GM18517 (cell line): ENCODE results near the gene PSMB10.
"Not testable (repeated sequence)": the region's sequence is repeated elsewhere in the genome, so short reads cannot be mapped to it uniquely, and the experiment has no call there.

Experiments used
- ATAC-seq: cut with Tn5 transposase; IDR thresholded peaks from one replicate; pipeline ENCODE4 v1.9.1; 2021; ENCODE audit warnings: mild to moderate bottlenecking, moderate library complexity; ENCODE audit not compliant: unreplicated experiment

Gene PSMB10

GRCh38 chr16:67936124-67936879 is at the start of gene PSMB10:
Gene PSMB10 (minus strand): TSS chr16:67936850. CDS start chr16:67936749, 101 bp downstream.
- ATAC-seq, result no peak

DNA sequence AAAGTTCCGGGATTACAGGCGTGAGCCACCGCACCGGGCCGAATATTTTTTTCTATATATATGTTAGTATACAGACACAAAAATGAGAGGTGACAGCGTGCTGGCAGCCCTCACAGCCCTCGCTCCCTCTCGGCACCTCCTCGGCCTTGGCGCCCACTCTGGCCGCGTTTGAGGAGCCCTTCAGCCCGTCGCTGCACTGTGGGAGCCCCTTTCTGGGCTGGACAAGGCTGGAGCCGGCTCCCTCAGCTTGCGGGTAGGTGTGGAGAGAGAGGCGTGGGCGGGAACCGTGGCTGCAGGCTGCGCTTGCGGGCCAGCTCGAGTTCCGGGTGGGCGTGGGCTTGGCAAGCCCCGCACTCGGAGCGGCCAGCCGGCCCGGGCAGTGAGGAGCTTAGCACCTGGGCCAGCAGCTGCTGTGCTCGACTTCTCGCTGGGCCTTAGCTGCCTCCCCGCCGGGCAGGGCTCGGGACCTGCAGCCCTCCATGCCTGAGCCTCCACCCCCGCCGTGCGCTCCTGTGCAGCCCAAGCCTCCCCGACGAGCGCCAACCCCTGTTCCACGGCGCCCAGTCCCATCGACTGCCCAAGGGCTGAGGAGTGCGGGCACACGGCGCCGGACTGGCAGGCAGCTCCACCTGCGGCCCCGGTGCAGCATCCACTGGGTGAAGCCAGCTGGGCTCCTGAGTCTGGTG is 45.5 kb upstream of the PSMB10 start:
- no peak for ATAC-seq

- ATAC-seq, result no peak
Measured at GRCh38 chr16:67979955-67980678, 43.5 kb upstream of the PSMB10 start, which contains the start of gene DPEP3. Gene DPEP3 (minus strand): TSS chr16:67980499. CDS start chr16:67980380, 119 bp downstream.

DNA sequence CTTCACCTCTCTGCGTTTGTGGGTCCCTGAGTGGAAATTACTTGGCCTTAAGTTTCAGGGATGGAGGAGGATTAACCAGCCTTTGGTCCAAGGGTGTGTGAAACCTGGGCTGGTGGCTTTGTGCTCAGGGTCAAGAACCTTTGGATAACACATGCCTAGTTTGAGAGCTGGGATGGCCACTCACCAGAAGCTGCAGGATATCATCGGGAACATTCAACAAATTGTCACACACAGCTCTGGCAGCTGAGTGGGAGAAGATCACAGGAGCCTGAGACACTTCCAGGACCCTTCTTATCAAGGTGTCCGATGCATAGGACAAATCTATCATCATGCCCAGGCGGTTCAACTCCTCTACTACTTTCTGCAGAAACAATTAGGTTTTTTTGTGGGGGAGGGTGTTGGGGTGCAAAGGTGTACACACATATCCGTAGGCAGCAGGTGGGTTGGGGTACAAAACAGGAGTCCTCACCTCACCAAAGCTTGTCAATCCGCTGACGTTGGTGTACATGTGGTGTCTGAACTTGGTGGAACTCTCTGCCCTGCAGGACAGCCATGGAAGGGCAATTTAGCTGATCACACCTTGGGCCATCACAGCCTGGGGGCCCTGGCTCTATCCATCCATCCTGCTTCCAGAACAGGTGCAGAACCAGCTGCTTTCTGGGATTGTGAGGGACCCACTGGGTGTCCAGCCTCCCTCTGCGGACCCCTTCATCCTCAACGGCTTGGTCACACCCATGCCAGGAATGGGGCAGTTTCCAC is 41.0 kb upstream of the PSMB10 start:
- ATAC-seq, result no peak

DNA sequence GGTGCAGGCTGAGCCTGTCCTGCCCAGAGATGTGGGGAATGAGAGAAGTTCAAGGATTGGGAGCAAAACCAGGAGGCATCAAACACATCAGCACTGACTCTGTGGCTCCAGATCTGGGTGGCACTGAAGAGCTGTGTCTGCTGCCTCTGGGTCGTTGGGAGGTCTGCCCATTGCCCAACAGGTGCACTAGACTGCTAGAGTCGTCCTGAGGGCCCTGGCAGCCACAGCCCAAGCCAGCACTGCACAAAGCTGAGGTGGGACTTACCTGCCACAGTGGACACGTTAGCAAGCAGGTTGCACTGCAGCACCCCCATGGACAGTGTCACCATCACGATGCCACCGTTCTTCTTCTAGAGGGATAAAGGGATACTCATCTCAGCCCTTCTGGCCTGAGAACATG is 40.4 kb upstream of the PSMB10 start:
- ATAC-seq, result no peak

DNA sequence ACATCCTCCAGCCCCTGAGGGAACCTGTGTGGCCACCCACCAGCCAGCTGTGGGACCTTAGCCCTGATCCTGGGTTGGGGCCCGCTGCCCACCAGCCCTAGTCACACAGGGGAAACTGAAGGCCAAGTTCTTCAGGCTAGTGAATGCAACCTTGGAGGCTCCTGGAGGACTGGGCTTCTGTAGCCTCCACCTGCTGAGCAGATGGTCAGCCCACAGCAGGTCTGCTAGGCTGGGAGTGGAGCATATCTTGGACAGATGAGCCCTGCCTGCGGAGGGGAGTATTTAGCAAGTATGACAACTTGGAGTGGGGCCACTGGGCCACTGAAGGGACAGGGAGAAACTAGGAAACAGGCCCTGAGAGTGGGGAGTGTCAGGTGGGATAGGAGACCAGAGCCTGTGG is 39.6 kb upstream of the PSMB10 start:
- no peak for ATAC-seq

GRCh38 chr16:67975321-67976105 is 38.9 kb upstream of the PSMB10 start:
- ATAC-seq, result no peak

GRCh38 chr16:67972285-67972684 is 35.6 kb upstream of the PSMB10 start:
- ATAC-seq, result not testable (repeated sequence)

DNA sequence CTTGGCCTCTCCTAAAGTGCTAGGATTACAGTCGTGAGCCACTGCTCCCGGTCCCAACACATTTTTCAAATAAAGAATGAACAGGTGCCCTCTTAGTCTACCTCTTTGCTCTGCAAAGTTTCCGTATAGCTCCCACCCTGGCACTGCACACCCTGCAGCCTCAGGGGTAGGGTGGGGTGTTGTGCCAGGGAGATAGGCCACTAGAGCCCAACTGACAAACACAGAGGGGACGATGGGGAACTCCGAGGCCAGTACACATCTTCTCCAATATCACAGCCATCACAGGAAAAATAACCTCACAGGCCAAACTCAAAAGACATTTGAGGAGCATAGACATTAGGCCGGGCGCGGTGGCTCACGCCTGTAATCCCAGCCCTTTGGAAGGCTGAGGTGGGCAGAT is 34.5 kb upstream of the PSMB10 start:
- no peak for ATAC-seq

GRCh38 chr16:67969254-67970039 is 32.8 kb upstream of the PSMB10 start:
- no peak for ATAC-seq

- peak; percentile 58 for ATAC-seq
Measured at GRCh38 chr16:67968400-67969253, 32.0 kb upstream of the PSMB10 start, which contains the start of gene SLC12A4. Gene SLC12A4 (minus strand): TSS chr16:67968637. CDS start chr16:67968553, 84 bp downstream.

DNA sequence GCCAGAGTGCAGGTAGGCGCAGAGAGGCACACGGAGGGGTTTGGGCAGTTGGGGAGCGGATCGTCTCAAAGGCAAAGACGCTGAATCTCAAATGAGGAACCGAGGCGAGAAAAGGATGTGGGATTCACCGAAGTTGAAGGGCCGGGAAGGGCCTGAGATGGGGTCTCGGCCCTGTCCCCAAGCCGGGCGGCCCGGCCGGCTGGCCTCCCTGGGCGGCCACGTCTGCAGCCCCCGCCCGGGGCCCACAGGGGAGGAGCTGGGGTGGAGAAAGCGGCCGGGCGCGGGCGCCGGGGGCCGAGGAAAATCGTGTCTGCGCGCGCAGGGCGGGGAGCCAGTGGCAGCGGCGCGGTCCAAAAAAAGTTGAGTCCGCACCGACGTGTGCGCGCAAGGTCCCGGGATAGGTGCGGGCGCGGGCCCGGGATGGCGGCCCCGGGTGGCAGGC is 31.3 kb upstream of the PSMB10 start:
- peak; percentile 36 for ATAC-seq

DNA sequence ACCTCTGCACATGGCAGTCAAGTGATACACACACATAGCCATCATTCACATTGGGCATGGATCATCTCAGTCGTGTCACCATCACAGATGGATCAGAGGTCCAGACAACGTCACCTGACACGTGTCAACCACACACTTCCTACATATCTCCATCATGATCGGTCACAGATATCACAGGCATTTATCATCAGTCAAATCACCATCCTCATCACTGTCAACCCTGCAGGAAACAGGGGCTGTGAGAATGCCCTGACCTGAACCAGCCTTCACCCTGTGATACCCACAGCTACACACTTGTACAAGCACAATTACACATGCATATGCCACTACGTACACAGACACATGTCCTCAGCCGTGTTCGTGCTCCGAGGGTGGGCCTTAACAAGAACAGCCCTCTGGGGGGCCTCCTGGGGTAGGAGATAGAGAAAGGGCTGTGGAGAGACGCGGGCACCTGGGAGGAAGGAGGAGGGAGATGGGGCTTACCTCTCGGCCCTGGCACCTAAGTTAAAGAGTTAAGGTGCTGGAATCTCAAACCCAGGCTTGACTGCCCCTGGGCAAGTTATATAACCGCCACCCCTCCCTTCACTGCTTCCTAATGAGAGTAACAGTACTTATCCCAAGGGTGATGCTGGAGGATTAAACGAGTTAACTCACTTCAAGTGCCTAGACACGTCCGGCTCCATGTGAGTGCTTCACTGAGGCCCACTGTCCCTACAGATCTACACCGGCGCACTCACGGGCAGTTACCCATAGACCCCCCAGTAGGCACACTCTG is 30.7 kb upstream of the PSMB10 start:
- no peak for ATAC-seq

DNA sequence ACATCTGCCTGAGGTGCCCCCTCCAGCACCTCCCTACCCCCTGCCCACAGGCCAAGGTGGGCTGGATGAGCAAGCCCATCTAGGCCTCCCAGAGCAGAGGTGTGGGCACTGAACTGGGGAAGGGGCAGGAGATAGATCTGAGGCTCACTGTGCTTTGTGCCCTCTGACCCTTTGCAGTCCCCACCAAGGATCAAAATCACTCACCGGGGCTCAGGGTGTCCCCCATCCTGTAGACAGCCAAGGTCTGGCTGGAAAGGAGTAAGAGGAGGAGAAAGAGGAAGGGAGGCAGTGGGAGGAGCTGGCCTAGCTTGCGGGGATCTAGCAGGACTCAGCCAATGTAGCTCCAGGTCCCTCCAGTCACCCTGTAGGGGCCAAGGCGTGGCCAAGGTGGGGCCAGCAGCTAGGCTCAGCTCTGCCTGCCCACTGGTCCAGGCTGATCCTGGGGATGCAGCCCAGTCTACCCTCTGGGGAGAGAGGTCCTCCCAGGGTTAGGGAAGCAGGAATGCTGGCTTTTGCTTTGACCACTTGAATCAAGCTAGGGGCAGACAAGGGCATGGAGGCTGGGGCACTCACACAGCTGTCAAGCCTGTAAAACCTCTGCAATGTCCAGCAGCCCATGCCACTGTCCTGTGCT is 30.0 kb upstream of the PSMB10 start:
- no peak for ATAC-seq

DNA sequence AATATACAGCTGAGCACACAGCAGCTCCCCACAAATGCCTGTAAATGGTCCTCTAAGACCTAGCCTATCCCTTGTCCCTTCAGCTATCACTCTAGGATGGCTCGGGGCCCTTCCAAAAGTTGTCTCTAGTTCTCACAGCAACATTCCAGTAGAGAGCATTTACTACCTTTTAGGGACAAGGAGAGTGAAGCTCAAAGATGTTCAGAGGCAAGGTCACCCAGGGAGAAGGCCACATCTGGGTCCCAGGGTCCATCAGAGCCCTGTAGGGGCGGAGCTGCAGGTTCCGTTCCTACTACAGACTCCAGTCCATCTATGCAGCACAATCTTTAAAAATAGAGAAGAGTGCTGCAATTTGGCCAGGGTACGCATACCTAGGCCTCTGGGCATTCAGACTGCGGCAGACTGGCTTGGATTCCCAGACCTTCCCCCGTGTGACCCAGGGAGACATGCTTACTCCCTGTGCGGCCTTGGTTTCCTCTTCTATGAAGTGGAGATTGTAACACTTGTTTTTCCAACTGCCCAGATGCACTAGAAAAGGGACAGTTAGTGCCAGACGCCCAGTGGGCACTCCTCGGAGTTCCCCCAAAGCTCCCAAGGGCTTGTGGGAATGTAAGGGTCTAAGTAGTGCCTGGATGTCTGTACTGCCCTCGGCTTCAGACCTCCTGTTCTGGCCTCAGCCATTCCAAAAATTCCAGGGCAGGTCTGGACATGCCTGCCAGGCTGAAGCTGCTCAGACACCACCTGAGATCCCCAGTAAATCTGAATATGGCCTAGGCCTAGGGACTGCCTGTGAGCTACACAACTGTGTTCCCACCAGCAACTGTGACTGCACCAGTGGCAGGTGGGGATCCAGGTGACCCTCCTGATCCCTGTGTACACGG is 29.3 kb upstream of the PSMB10 start:
- ATAC-seq, result no peak
